RWPE2 (cell line): ENCODE measurements around the gene CDK14.

Experiments used
- ATAC-seq: fragments of 200-7000 bp; cut with Tn5 transposase; 3 replicates; pipeline ENCODE4 v1.9.1; 2021; ENCODE audit warnings: low read depth
- DNase-seq: peaks from one replicate; pipeline ENCODE4 v3.0.0-alpha.2; 2020; ENCODE audit warnings: low spot score
- H3K27ac ChIP-seq: fragments of 450-650 bp; 2 replicates; pipeline ENCODE4 v1.5.1; 2017; ENCODE audit warnings: mild to moderate bottlenecking; ENCODE audit not compliant: poor library complexity, severe bottlenecking
- H3K27me3 ChIP-seq: fragments of 250-450 bp; sonication (Bioruptor Pico); 2 replicates; pipeline ENCODE4 v1.5.1; 2021; ENCODE audit warnings: mild to moderate bottlenecking, moderate library complexity; ENCODE audit not compliant: insufficient read depth, poor library complexity, severe bottlenecking
- H3K36me3 ChIP-seq: fragments of 250-450 bp; sonication (Bioruptor Pico); 2 replicates; pipeline ENCODE4 v1.5.1; 2020; ENCODE audit warnings: low read depth, mild to moderate bottlenecking, moderate library complexity
- H3K4me1 ChIP-seq: fragments of 250-450 bp; sonication (Bioruptor Pico); 2 replicates; pipeline ENCODE4 v1.5.1; 2021; ENCODE audit warnings: mild to moderate bottlenecking, moderate library complexity; ENCODE audit not compliant: insufficient read depth, poor library complexity, severe bottlenecking
- H3K4me3 ChIP-seq: fragments of 250-450 bp; sonication (Bioruptor Pico); 2 replicates; pipeline ENCODE4 v1.5.1; 2021; ENCODE audit warnings: mild to moderate bottlenecking, moderate library complexity; ENCODE audit not compliant: severe bottlenecking
- H3K9me3 ChIP-seq: fragments of 250-450 bp; sonication (Bioruptor Pico); 2 replicates; pipeline ENCODE4 v1.5.1; 2021; ENCODE audit warnings: mild to moderate bottlenecking, moderate library complexity; ENCODE audit not compliant: severe bottlenecking
- CTCF ChIP-seq: fragments of 450-650 bp; IDR thresholded peaks from one replicate; pipeline ENCODE4 v1.5.1; 2017; ENCODE audit warnings: mild to moderate bottlenecking, moderate library complexity; ENCODE audit not compliant: poor library complexity, severe bottlenecking

The CDK14 gene

GRCh38 chr7:90595342-90595800 lies 750 bp upstream of the CDK14 start:
- Histone ChIP-seq H3K27me3 (no peaks in the 10 kb centered on the region), H3K9me3 (no peaks in the 10 kb centered on the region), H3K36me3 (no peaks in the 10 kb centered on the region), H3K4me3 (peak overlapping the region; percentile 89), H3K27ac (peak overlapping the region; percentile 92), H3K4me1 (peaks cover 35% of the 10 kb centered on the region)
- DNase-seq, result no peak
- no peak for TF ChIP-seq CTCF
- ATAC-seq, result peak; percentile 20

GRCh38 chr7:90596671-90597562 lies 796 bp downstream of the CDK14 start:
- DNase-seq (no peak), ATAC-seq (peak; percentile 35)
- peak overlapping the region; percentile 89 for H3K4me3 ChIP-seq
- H3K36me3 ChIP-seq, result no peaks in the 10 kb centered on the region
- no peaks in the 10 kb centered on the region for H3K9me3 ChIP-seq
- peak overlapping the region; percentile 92 for H3K27ac ChIP-seq
- no peak for TF ChIP-seq CTCF
- H3K27me3 ChIP-seq, result no peaks in the 10 kb centered on the region
- peaks cover 44% of the 10 kb centered on the region for H3K4me1 ChIP-seq

GRCh38 chr7:90597563-90598253 lies 1.6 kb downstream of the CDK14 start:
- no peak for ATAC-seq
- no peaks in the 10 kb centered on the region for H3K27me3 ChIP-seq
- no peaks in the 10 kb centered on the region for H3K9me3 ChIP-seq
- TF ChIP-seq CTCF, result no peak
- no peaks in the 10 kb centered on the region for H3K36me3 ChIP-seq
- H3K4me3 ChIP-seq, result peak overlapping the region; percentile 89
- H3K27ac ChIP-seq, result peak overlapping the region; percentile 92
- peaks cover 42% of the 10 kb centered on the region for H3K4me1 ChIP-seq
- DNase-seq, result no peak

- Histone ChIP-seq H3K36me3 (no peaks in the 10 kb centered on the region), H3K27me3 (no peaks in the 10 kb centered on the region), H3K9me3 (no peaks in the 10 kb centered on the region), H3K27ac (peak overlapping the region; percentile 92), H3K4me3 (no peak overlapping the region), H3K4me1 (peaks cover 52% of the 10 kb centered on the region)
- no peak for TF ChIP-seq CTCF
- no peak for DNase-seq
- ATAC-seq, result no peak
Observed at GRCh38 chr7:90599038-90599437, 2.9 kb downstream of the CDK14 start.
